Measurements from ENCODE around the gene VTI1A.

GRCh38 chr10:112583236-112583939 is 136.4 kb downstream of the VTI1A start:
- no peak for TF ChIP-seq RFX1 (IDR thresholded peaks at IDR 0.05)
- no peak for TF ChIP-seq ZSCAN20 (CRISPR knock-in tag; IDR thresholded peaks at IDR 0.05; ENCODE audit: borderline replicate concordance)
- no peak for TF ChIP-seq CTCF (CRISPR knock-in tag; IDR thresholded peaks at IDR 0.05)
- no peak for TF ChIP-seq MAX (IDR thresholded peaks at IDR 0.05)
- no peak for TF ChIP-seq CHD2 (IDR thresholded peaks at IDR 0.05; ENCODE audit: low read depth, low read length)
- TF ChIP-seq KLF16 (CRISPR knock-in tag; IDR thresholded peaks at IDR 0.05) = no peak

Measured in HepG2 (cell line).